H9 (cell line): ENCODE data around the gene ITPKA. TPM values are rescaled to one million over a fixed set of nuclear protein-coding genes. Genes with fewer than 3 reads are reported as not detected.

Experiments
- DNase-seq: peaks from one replicate; pipeline ENCODE4 v3.0.0-alpha.2; 2017
- H2AFZ ChIP-seq: one replicate; pipeline ENCODE4 v1.6.1; 2013; ENCODE audit warnings: mild to moderate bottlenecking, low read length, control low read depth, moderate library complexity
- H2AK5ac ChIP-seq: 2 replicates; pipeline ENCODE4 v1.6.1; 2013; ENCODE audit warnings: low read length, control low read depth, mixed read lengths; ENCODE audit not compliant: insufficient read length
- H2BK120ac ChIP-seq: one replicate; pipeline ENCODE4 v1.6.1; 2013; ENCODE audit warnings: low read depth, mild to moderate bottlenecking, low read length, control low read depth, inconsistent platforms; ENCODE audit not compliant: poor library complexity, severe bottlenecking
- H2BK12ac ChIP-seq: 2 replicates; pipeline ENCODE4 v1.6.1; 2013; ENCODE audit warnings: low read length, control low read depth, mixed read lengths, low read depth; ENCODE audit not compliant: insufficient read length
- H2BK15ac ChIP-seq: 2 replicates; pipeline ENCODE4 v1.6.1; 2013; ENCODE audit warnings: low read depth, low read length, control low read depth
- H2BK20ac ChIP-seq: one replicate; pipeline ENCODE4 v1.6.1; 2013; ENCODE audit warnings: low read depth, mild to moderate bottlenecking, low read length, control low read depth, inconsistent platforms; ENCODE audit not compliant: poor library complexity, severe bottlenecking
- H2BK5ac ChIP-seq: 2 replicates; pipeline ENCODE4 v1.6.1; 2013; ENCODE audit warnings: low read length, control low read depth, mixed read lengths; ENCODE audit not compliant: insufficient read length
- H3K14ac ChIP-seq: 2 replicates; pipeline ENCODE4 v1.6.1; 2013; ENCODE audit warnings: low read length, control low read depth; ENCODE audit not compliant: insufficient read depth
- H3K18ac ChIP-seq: 2 replicates; pipeline ENCODE4 v1.6.1; 2013; ENCODE audit warnings: low read depth, mild to moderate bottlenecking, mixed read lengths, low read length, control low read depth; ENCODE audit not compliant: insufficient read length
- H3K23ac ChIP-seq: 2 replicates; pipeline ENCODE4 v1.6.1; 2013; ENCODE audit warnings: low read length, control low read depth, mixed read lengths, low read depth; ENCODE audit not compliant: insufficient read length
- H3K23me2 ChIP-seq: 2 replicates; pipeline ENCODE4 v1.6.1; 2013; ENCODE audit warnings: low read depth, mild to moderate bottlenecking, mixed read lengths, low read length, control low read depth; ENCODE audit not compliant: insufficient read length, poor library complexity, severe bottlenecking
- H3K27ac ChIP-seq: 2 replicates; pipeline ENCODE4 v1.5.1; 2013; ENCODE audit warnings: low read length, control low read depth, mixed read lengths, low read depth; ENCODE audit not compliant: insufficient read length
- H3K27me3 ChIP-seq: 2 replicates; pipeline ENCODE4 v1.6.1; 2013; ENCODE audit warnings: low read length, control low read depth, inconsistent platforms; ENCODE audit not compliant: insufficient read depth
- H3K4ac ChIP-seq: 2 replicates; pipeline ENCODE4 v1.6.1; 2013; ENCODE audit warnings: low read depth, mild to moderate bottlenecking, control low read depth, inconsistent platforms, low read length, moderate library complexity
- H3K4me1 ChIP-seq: 2 replicates; pipeline ENCODE4 v1.6.1; 2013; ENCODE audit warnings: low read length, control low read depth, inconsistent platforms; ENCODE audit not compliant: insufficient read depth
- H3K4me2 ChIP-seq: 2 replicates; pipeline ENCODE4 v1.6.1; 2013; ENCODE audit warnings: low read length, control low read depth, mixed read lengths; ENCODE audit not compliant: insufficient read length, insufficient read depth
- H3K56ac ChIP-seq: 2 replicates; pipeline ENCODE4 v1.6.1; 2013; ENCODE audit warnings: low read depth, mild to moderate bottlenecking, mixed read lengths, low read length, control low read depth; ENCODE audit not compliant: insufficient read length
- H3K79me1 ChIP-seq: 2 replicates; pipeline ENCODE4 v1.6.1; 2013; ENCODE audit warnings: low read depth, mild to moderate bottlenecking, moderate library complexity, low read length, control low read depth, inconsistent platforms; ENCODE audit not compliant: insufficient read depth, poor library complexity, severe bottlenecking
- H3K79me2 ChIP-seq: 2 replicates; pipeline ENCODE4 v1.6.1; 2013; ENCODE audit warnings: low read length, control low read depth, inconsistent platforms; ENCODE audit not compliant: insufficient read depth
- H3K9ac ChIP-seq: 2 replicates; pipeline ENCODE4 v1.6.1; 2013; ENCODE audit warnings: low read length, control low read depth, mixed read lengths; ENCODE audit not compliant: insufficient read length; ENCODE audit errors: extremely low read depth
- H3K9me3 ChIP-seq: one replicate; pipeline ENCODE4 v1.6.1; 2013; ENCODE audit warnings: low read depth, low read length, inconsistent platforms; ENCODE audit not compliant: control insufficient read depth
- H3T11ph ChIP-seq: one replicate; pipeline ENCODE4 v1.6.1; 2013; ENCODE audit warnings: mild to moderate bottlenecking, low read length, control low read depth, inconsistent platforms
- H4K20me1 ChIP-seq: one replicate; pipeline ENCODE4 v1.6.1; 2013; ENCODE audit not compliant: control insufficient read depth, insufficient read length, insufficient read depth
- H4K5ac ChIP-seq: 2 replicates; pipeline ENCODE4 v1.6.1; 2013; ENCODE audit warnings: low read depth, mild to moderate bottlenecking, mixed read lengths, low read length, control low read depth; ENCODE audit not compliant: insufficient read length
- H4K8ac ChIP-seq: replicated peaks from 2 replicates; pipeline ENCODE4 v1.6.1; 2013; ENCODE audit warnings: low read length, control low read depth, mixed read lengths, low read depth; ENCODE audit not compliant: insufficient read length
- H4K91ac ChIP-seq: 2 replicates; pipeline ENCODE4 v1.6.1; 2013; ENCODE audit warnings: low read depth, mild to moderate bottlenecking, moderate library complexity, mixed read lengths, low read length, control low read depth; ENCODE audit not compliant: insufficient read length
- H3K27ac Mint-ChIP-seq, 3 experiments: 2 replicates in 2 of 3; 3 replicates in 1 of 3; pipeline ENCODE4 v1.8.0; 2020 to 2021; ENCODE audit warnings: mixed read lengths in 3 of 3, mild to moderate bottlenecking in 1 of 3, moderate library complexity in 1 of 3
- H3K27me3 Mint-ChIP-seq: 2 replicates; pipeline ENCODE4 v1.8.0; 2021; ENCODE audit warnings: low read depth, mild to moderate bottlenecking, moderate library complexity, mixed read lengths
- H3K36me3 Mint-ChIP-seq, 3 experiments: 2 replicates in 2 of 3; 3 replicates in 1 of 3; pipeline ENCODE4 v1.8.0; 2020 to 2021; ENCODE audit warnings: low read depth in 3 of 3, mixed read lengths in 3 of 3; ENCODE audit not compliant: insufficient read depth in 1 of 3
- H3K4me1 Mint-ChIP-seq, 2 experiments: 2 replicates each; pipeline ENCODE4 v1.8.0; 2020; ENCODE audit warnings: mixed read lengths in 2 of 2
- H3K4me3 Mint-ChIP-seq, 2 experiments: 2 replicates in 1 of 2; 3 replicates in 1 of 2; pipeline ENCODE4 v1.8.0; 2020 to 2021; ENCODE audit warnings: mild to moderate bottlenecking in 2 of 2, mixed read lengths in 2 of 2, moderate library complexity in 1 of 2
- H3K9me3 Mint-ChIP-seq, 2 experiments: 2 replicates in 1 of 2; 3 replicates in 1 of 2; pipeline ENCODE4 v1.8.0; 2020; ENCODE audit warnings: mild to moderate bottlenecking in 2 of 2, mixed read lengths in 2 of 2, moderate library complexity in 1 of 2
- CTCF ChIP-seq: fragments of 200-600 bp; sonication (generic); conservative IDR thresholded peaks from 3 replicates; pipeline ENCODE4 v1.8.0; 2021; ENCODE audit warnings: antibody characterized with exemption, mild to moderate bottlenecking
- WGBS: extraction: QIAGEN DNeasy Blood & Tissue Kit; methylation state at CpG from one replicate; pipeline ENCODE4 v1.1.7; 2013; ENCODE audit warnings: missing lambda C conversion rate, low lambda C conversion rate, mixed read lengths; ENCODE audit not compliant: insufficient read length; ENCODE audit errors: extremely low coverage; 5-methylcytosine and 5-hydroxymethylcytosine counted together
- total RNA-seq: library from RNA; stranded (reverse); gene quantifications from 2 replicates; pipeline ENCODE4 v1.2.1, GENCODE V29; 2021

ITPKA gene
- total RNA-seq, 1 experiment from 2014 or later = 0.77 TPM

DNA sequence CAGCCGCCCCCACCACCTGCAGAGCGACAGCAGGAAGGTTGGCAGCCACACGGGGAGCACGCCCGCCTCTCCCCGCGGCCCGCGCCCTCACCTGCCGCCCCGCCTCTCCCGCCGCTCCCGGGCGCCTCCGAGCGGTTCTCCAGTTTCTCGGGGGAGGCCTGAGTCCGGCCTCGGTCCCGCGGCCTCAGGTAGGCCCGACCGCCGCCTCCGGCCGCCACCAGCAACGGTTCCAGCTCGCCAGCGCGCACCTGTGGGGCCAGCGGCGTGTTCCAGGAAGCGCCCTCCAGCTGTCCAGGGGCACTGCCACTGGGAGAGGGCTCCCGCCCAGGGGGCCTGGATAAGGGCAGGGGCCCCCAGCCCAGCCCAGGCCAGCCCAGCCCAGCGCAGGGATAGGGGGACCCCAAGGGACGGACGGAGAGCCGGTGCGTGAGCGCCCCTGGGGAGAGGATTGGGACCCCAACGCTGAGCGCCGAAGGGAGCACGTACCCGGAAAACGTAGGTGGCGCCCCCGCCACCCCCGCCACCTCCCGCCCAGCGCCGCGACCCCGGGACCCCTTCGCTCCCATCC is 17.7 kb downstream of the ITPKA start:
- Histone ChIP-seq H3K23me2 (peaks cover 11% of the 10 kb centered on the region), H4K5ac (no peak overlapping the region), H2BK12ac (no peak overlapping the region), H3K56ac (no peak overlapping the region), H3K4me2 (peak overlapping the region; percentile 87), H3T11ph (no peak overlapping the region), H3K4ac (no peak overlapping the region), H2AK5ac (no peak overlapping the region), H2BK15ac (no peak overlapping the region), H3K18ac (no peak overlapping the region), H3K14ac (no peak overlapping the region; the same call in 1 of the 2 replicates), H2BK20ac (no peak overlapping the region), H3K79me1 (no peaks in the 10 kb centered on the region), H2BK5ac (no peak overlapping the region), H3K9ac (no peak overlapping the region), H3K27me3 (peaks cover 30% of the 10 kb centered on the region), H4K91ac (no peak overlapping the region), H2BK120ac (no peak overlapping the region), H4K20me1 (no peaks in the 10 kb centered on the region), H3K4me1 (no peaks in the 10 kb centered on the region), H3K23ac (no peak overlapping the region), H3K79me2 (no peaks in the 10 kb centered on the region), H3K27ac (no peak overlapping the region), H4K8ac (no peak overlapping the region), H2AFZ (no peak overlapping the region), H3K9me3 (no peaks in the 10 kb centered on the region)
- Mint-ChIP-seq H3K27me3 (peaks cover 87% of the 10 kb centered on the region), H3K4me1 (peaks cover 23 to 27% of the 10 kb centered on the region in 2 experiments), H3K9me3 (no peaks in the 10 kb centered on the region; a peak in 1 of 5 replicates), H3K4me3 (peak overlapping the region; percentile 8 to 9; a peak in 1 of 5 replicates), H3K36me3 (peaks cover 2 to 4% (median 2%) of the 10 kb centered on the region in 3 experiments; a peak in 6 of 7 replicates), H3K27ac (no peak overlapping the region)
- DNase-seq = peak; percentile 52
- no CpG with 5 or more reads among the region's 56 CpGs for WGBS
- no peak; the same call in 2 of the 3 replicates for TF ChIP-seq CTCF
